Activated CD8-positive, alpha-beta memory T cell treated with anti-CD3 and anti-CD28 coated beads, Interleukin-2, amount 50 U/mL, for 4 hours (primary cell): ENCODE data around the gene SOX5.

Experiments
- DNase-seq: peaks from one replicate; pipeline ENCODE4 v3.0.0-alpha.2; 2020

The SOX5 gene

GRCh38 chr12:23671881-23672280 is 277.6 kb downstream of the SOX5 start:
- DNase-seq, result no peak

- DNase-seq, result no peak
Measured at GRCh38 chr12:23670684-23671083, 278.8 kb downstream of the SOX5 start.

GRCh38 chr12:23669691-23670090 is 279.8 kb downstream of the SOX5 start:
- no peak for DNase-seq

GRCh38 chr12:23666866-23667265 is 282.6 kb downstream of the SOX5 start:
- no peak for DNase-seq

- DNase-seq, result no peak
Measured at GRCh38 chr12:23662966-23663365, 286.5 kb downstream of the SOX5 start.

- no peak for DNase-seq
Measured at GRCh38 chr12:23659131-23659530, 290.3 kb downstream of the SOX5 start.

GRCh38 chr12:23657598-23657997 is 291.9 kb downstream of the SOX5 start:
- no peak for DNase-seq

- no peak for DNase-seq
Measured at GRCh38 chr12:23655884-23656283, 293.6 kb downstream of the SOX5 start.

GRCh38 chr12:23655112-23655511 is 294.4 kb downstream of the SOX5 start:
- DNase-seq, result no peak

GRCh38 chr12:23648546-23648945 is 300.9 kb downstream of the SOX5 start:
- no peak for DNase-seq

- DNase-seq, result no peak
Measured at GRCh38 chr12:23640754-23641153, 308.7 kb downstream of the SOX5 start.

GRCh38 chr12:23634344-23634743 is 315.1 kb downstream of the SOX5 start:
- DNase-seq, result no peak

GRCh38 chr12:23631786-23632377 is 317.6 kb downstream of the SOX5 start:
- DNase-seq, result no peak

- DNase-seq, result no peak
Measured at GRCh38 chr12:23630524-23630923, 318.9 kb downstream of the SOX5 start.

GRCh38 chr12:23628806-23629205 is 320.7 kb downstream of the SOX5 start:
- DNase-seq, result no peak

- DNase-seq, result no peak
Measured at GRCh38 chr12:23626791-23627190, 322.7 kb downstream of the SOX5 start.

- DNase-seq, result no peak
Measured at GRCh38 chr12:23621900-23622299, 327.6 kb downstream of the SOX5 start.

- no peak for DNase-seq
Measured at GRCh38 chr12:23618718-23619117, 330.8 kb downstream of the SOX5 start.

- no peak for DNase-seq
Measured at GRCh38 chr12:23617749-23618148, 331.7 kb downstream of the SOX5 start.

- no peak for DNase-seq
Measured at GRCh38 chr12:23614280-23614679, 335.2 kb downstream of the SOX5 start.

- no peak for DNase-seq
Measured at GRCh38 chr12:23611320-23611719, 338.1 kb downstream of the SOX5 start.

GRCh38 chr12:23600919-23601318 is 348.6 kb downstream of the SOX5 start:
- no peak for DNase-seq

- DNase-seq, result no peak
Measured at GRCh38 chr12:23596568-23596967, 352.9 kb downstream of the SOX5 start.

GRCh38 chr12:23587833-23588559 is 361.5 kb downstream of the SOX5 start:
- DNase-seq, result no peak

GRCh38 chr12:23585782-23586163 is 363.7 kb downstream of the SOX5 start:
- DNase-seq, result no peak
